HUES64 (cell line): ENCODE data around the gene WWOX.

Source experiments
- H3K27ac ChIP-seq: 2 replicates; pipeline ENCODE4 v1.7.0; 2013; ENCODE audit warnings: low read depth, low read length, inconsistent platforms
- H3K27me3 ChIP-seq: 2 replicates; pipeline ENCODE4 v1.6.1; 2013; ENCODE audit warnings: mild to moderate bottlenecking, low read length; ENCODE audit not compliant: insufficient read depth
- H3K36me3 ChIP-seq: 2 replicates; pipeline ENCODE4 v1.6.1; 2013; ENCODE audit warnings: mild to moderate bottlenecking, low read length; ENCODE audit not compliant: insufficient read depth
- H3K4me1 ChIP-seq: 2 replicates; pipeline ENCODE4 v1.6.1; 2013; ENCODE audit warnings: mild to moderate bottlenecking, low read length, moderate library complexity; ENCODE audit not compliant: insufficient read depth
- H3K4me3 ChIP-seq: 2 replicates; pipeline ENCODE4 v1.5.1; 2013; ENCODE audit warnings: mild to moderate bottlenecking, low read length, moderate library complexity
- H3K9ac ChIP-seq: 2 replicates; pipeline ENCODE4 v1.6.1; 2013; ENCODE audit warnings: mild to moderate bottlenecking, low read depth, low read length
- H3K9me3 ChIP-seq: 2 replicates; pipeline ENCODE4 v1.6.1; 2013; ENCODE audit warnings: low read depth, low read length; ENCODE audit not compliant: insufficient read depth
- WGBS: fragments of 150-250, 120-280 bp; methylation state at CpG from one replicate; pipeline ENCODE4 v1.1.7; 2013; ENCODE audit warnings: missing lambda C conversion rate; 5-methylcytosine and 5-hydroxymethylcytosine counted together

Gene WWOX

DNA sequence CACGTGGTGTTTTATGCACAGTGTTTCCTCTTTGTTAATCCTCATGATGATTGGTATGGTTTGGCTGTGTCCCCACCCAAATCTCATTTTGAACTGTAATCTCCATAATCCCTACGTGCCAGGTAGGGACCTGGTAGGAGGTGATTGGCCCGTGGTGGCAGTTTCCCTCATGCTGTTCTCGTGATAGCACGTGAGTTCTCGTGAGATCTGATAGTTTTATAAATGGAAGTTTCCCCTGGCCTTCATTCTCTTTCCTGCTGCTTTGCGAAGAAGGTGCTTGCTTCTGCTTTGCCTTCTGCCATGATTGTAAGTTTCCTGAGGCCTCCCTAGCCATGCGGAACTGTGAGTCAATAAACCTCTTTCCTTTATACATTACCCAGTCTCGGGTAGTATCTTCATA, 115.8 kb downstream of the WWOX start:
- Histone ChIP-seq H3K36me3 (no peaks in the 10 kb centered on the region), H3K27ac (no peak overlapping the region), H3K27me3 (no peaks in the 10 kb centered on the region), H3K9me3 (no peaks in the 10 kb centered on the region), H3K4me1 (no peaks in the 10 kb centered on the region), H3K9ac (no peak overlapping the region), H3K4me3 (no peak overlapping the region)
- 93% methylated on average over 9 of the region's 9 CpGs for WGBS

DNA sequence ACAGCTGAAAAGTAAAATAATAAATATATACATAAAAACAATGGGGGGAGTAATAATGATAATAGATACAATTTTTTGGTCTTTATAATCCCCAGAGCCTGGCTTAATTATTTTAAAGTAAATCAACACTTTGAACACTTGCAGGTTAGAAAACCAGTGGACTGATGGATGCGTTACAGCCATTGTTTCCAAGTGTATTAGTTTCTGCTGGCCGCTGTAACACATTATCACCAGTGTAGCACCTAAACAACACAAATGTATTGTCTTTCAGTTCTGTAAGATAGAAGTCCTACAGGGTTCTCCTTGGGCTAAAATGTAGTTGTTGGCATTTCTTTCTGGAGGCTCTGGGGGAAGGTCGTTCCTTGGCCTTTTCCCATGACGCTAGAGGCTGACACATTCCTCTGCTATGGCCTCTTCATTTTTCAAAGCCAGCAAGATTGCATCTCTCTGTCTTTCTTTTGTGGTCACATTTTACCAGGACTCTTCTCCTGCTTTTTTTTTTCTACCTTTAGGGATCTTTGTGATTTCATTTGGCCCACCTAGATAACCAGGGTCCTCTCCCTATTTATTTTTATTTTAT, 116.8 kb downstream of the WWOX start:
- Histone ChIP-seq H3K9me3 (no peaks in the 10 kb centered on the region), H3K27ac (no peak overlapping the region), H3K36me3 (no peaks in the 10 kb centered on the region), H3K9ac (no peak overlapping the region), H3K4me1 (no peaks in the 10 kb centered on the region), H3K4me3 (no peak overlapping the region), H3K27me3 (no peaks in the 10 kb centered on the region)
- 96% methylated on average over 4 of the region's 4 CpGs for WGBS

DNA sequence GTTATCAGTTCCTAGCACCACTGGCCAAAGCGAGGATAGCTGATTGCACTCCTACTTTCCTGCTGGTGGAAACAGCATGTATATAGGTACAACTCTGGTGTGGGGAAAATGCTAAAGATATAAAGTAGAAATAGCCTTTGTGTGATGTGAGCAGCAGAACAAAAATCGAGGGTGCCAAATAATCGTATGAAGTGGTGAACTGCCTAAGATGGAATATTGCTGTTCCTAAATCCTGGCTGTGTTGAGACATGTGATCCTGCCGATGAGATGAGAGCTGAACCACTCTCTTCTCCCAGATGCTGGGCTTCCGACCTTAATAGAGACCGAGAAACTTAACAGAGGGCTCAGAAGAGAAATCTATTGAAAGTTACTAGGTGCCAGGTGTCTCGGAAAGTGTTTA, 117.8 kb downstream of the WWOX start:
- Histone ChIP-seq H3K27ac (no peak overlapping the region), H3K36me3 (no peaks in the 10 kb centered on the region), H3K4me1 (no peaks in the 10 kb centered on the region), H3K27me3 (no peaks in the 10 kb centered on the region), H3K9ac (no peak overlapping the region), H3K4me3 (no peak overlapping the region), H3K9me3 (no peaks in the 10 kb centered on the region)
- WGBS = 95% methylated on average over 7 of the region's 7 CpGs

- no peaks in the 10 kb centered on the region for H3K36me3 ChIP-seq
- no peaks in the 10 kb centered on the region for H3K4me1 ChIP-seq
- H3K27me3 ChIP-seq = no peaks in the 10 kb centered on the region
- H3K4me3 ChIP-seq = no peak overlapping the region
- no peaks in the 10 kb centered on the region for H3K9me3 ChIP-seq
- no peak overlapping the region for H3K27ac ChIP-seq
- no peak overlapping the region for H3K9ac ChIP-seq
- 96% methylated on average over 4 of the region's 4 CpGs for WGBS
Measured at GRCh38 chr16:78218279-78218678, 118.8 kb downstream of the WWOX start.

- Histone ChIP-seq H3K9me3 (no peaks in the 10 kb centered on the region), H3K4me3 (no peak overlapping the region), H3K27ac (no peak overlapping the region), H3K36me3 (no peaks in the 10 kb centered on the region), H3K9ac (no peak overlapping the region), H3K27me3 (no peaks in the 10 kb centered on the region), H3K4me1 (no peaks in the 10 kb centered on the region)
- 89% methylated on average over 8 of the region's 8 CpGs for WGBS
Measured at GRCh38 chr16:78218856-78219651, 119.6 kb downstream of the WWOX start.

GRCh38 chr16:78220571-78220970, 121.1 kb downstream of the WWOX start:
- no peak overlapping the region for H3K27ac ChIP-seq
- WGBS = 97% methylated on average over 2 of the region's 2 CpGs
- H3K4me1 ChIP-seq = no peaks in the 10 kb centered on the region
- H3K4me3 ChIP-seq = no peak overlapping the region
- H3K9ac ChIP-seq = no peak overlapping the region
- no peaks in the 10 kb centered on the region for H3K9me3 ChIP-seq
- H3K36me3 ChIP-seq = no peaks in the 10 kb centered on the region
- H3K27me3 ChIP-seq = no peaks in the 10 kb centered on the region

GRCh38 chr16:78221892-78222291, 122.4 kb downstream of the WWOX start:
- Histone ChIP-seq H3K4me1 (no peaks in the 10 kb centered on the region), H3K9ac (no peak overlapping the region), H3K36me3 (no peaks in the 10 kb centered on the region), H3K27me3 (no peaks in the 10 kb centered on the region), H3K4me3 (no peak overlapping the region), H3K9me3 (no peaks in the 10 kb centered on the region), H3K27ac (no peak overlapping the region)
- 86% methylated on average over 6 of the region's 6 CpGs for WGBS

DNA sequence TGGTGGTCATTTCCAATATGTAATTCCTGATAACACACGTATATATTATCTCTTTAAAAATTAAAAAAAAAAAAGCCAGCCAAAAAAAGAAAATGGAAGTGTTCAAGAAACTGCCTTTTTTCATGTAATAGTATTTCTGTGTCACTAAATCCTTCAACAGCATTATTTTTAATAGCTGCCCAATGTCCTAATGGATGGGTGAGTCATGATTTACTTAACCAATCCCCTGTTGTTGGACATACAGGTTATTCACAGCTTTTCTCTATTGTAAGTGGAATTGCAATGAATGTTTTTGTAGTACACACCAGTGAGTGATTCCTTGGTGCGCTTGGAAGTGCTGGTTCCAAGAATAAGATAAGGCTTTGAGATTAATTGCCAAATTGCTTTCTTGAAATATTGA, 124.9 kb downstream of the WWOX start:
- H3K9ac ChIP-seq = no peak overlapping the region
- H3K4me1 ChIP-seq = no peaks in the 10 kb centered on the region
- H3K4me3 ChIP-seq = no peak overlapping the region
- H3K9me3 ChIP-seq = no peaks in the 10 kb centered on the region
- H3K27me3 ChIP-seq = no peaks in the 10 kb centered on the region
- WGBS = 89% methylated on average over 1 of the region's 2 CpGs
- no peak overlapping the region for H3K27ac ChIP-seq
- H3K36me3 ChIP-seq = no peaks in the 10 kb centered on the region

DNA sequence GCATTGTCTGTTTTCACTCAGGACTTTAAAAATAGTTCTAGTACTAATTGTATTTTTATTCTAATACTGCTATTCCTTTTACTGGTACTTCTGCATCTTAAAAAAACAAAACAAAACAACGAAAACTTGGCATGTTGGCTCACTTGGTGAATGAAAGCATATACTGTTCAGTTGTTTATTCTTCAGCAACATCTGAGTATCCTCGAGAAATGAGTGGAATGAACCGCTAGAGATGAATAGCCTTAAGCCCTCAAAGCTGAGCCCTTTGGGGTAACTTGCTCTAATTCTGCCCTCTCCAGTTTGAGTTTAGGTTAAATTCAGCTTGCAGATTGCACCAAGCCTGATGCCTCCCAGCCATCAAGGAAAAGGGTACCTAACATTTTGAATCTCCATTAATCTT, 126.5 kb downstream of the WWOX start:
- Histone ChIP-seq H3K9me3 (no peaks in the 10 kb centered on the region), H3K27me3 (no peaks in the 10 kb centered on the region), H3K4me1 (no peaks in the 10 kb centered on the region; the same call in 1 of the 2 replicates), H3K9ac (no peak overlapping the region), H3K4me3 (no peak overlapping the region), H3K27ac (no peak overlapping the region), H3K36me3 (no peaks in the 10 kb centered on the region)
- 86% methylated on average over 3 of the region's 3 CpGs for WGBS

DNA sequence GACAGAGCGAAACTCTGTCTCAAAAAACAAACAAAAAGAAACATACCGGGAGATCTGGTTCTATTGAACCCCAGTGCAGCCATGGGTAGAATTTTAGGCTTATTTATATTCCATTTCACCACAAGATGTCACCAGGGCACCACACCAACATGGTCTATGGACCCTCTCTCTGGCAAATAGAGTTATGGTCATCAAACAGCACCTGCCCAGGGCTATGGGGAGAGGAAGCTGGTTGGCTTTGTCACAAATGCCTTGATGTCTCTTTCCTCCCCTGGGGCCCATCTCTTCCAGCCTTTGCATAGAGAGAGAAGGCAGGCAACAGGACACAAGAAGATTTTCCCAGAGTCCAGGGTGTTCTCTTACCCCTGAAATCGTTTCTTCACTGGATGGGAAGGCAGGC, 128.4 kb downstream of the WWOX start:
- Histone ChIP-seq H3K9ac (no peak overlapping the region), H3K9me3 (no peaks in the 10 kb centered on the region), H3K36me3 (no peaks in the 10 kb centered on the region), H3K4me1 (no peaks in the 10 kb centered on the region; the same call in 1 of the 2 replicates), H3K27ac (no peak overlapping the region), H3K4me3 (no peak overlapping the region), H3K27me3 (no peaks in the 10 kb centered on the region)
- WGBS = 90% methylated on average over 3 of the region's 3 CpGs

DNA sequence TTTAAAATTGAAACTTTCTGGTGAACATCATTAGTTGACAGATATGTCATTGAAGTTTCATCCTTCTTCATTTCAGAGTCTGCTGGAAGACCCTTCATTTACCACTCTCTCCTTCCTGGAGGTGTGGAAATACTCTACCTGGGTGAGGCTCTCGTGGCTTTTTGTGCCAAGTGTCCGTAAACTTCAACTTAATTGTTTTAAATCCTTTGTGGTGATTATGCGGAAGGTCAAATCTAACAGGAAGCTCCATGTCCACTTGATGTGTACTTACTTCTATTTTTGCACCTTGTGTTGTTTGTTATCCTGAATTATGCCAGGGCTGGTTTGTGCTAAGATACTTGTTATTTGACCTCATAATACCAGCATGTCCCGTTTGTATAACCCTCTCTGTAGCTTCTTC, 129.2 kb downstream of the WWOX start:
- H3K27me3 ChIP-seq = no peaks in the 10 kb centered on the region
- H3K27ac ChIP-seq = no peak overlapping the region
- 91% methylated on average over 4 of the region's 4 CpGs for WGBS
- H3K36me3 ChIP-seq = no peaks in the 10 kb centered on the region
- H3K4me1 ChIP-seq = no peaks in the 10 kb centered on the region; the same call in 1 of the 2 replicates
- no peak overlapping the region for H3K4me3 ChIP-seq
- H3K9me3 ChIP-seq = no peaks in the 10 kb centered on the region
- H3K9ac ChIP-seq = no peak overlapping the region
